ENCODE measurements around the gene CFI. TPM values are rescaled to one million over a fixed set of nuclear protein-coding genes. Genes with fewer than 3 reads are reported as not detected.

The CFI gene
- total and polyA plus RNA-seq, 9 of the 15 experiments (the other 6 are each of a cell fraction or from before 2014, with no cell fraction given), result 0.30 to 8.4 (median 0.95) TPM

DNA sequence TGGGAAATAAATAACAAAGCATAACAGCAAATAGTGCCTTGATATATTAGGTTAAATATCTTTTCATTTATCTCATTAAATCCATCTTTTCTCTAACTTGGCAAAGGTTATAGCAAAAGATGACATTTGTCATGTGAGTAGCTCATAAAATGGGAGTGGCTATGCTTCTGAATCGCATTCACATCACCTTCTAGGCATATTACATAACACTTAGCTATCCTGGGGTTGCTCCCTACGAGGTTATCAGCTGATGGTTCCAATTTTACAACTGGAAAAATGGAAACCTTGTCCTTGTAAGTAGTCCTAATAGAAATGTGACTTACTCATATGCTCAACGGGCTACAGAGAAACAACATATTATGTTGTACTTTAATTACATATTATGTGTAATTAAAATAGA lies 88.3 kb downstream of the CFI start:
- ChIA-PET CTCF (ENCODE audit: low intra/inter-chr PET ratio) (no interaction called here), POLR2A (interaction anchor here (0.6 kb wide), 1 partner anchor 54 kb away, joined by 3 read pairs; no protein-coding TSS in a partner anchor)
- H2AFZ ChIP-seq (ENCODE audit: low read depth, low read length), result no peak overlapping the region
- H3K4me3 ChIP-seq, result no peak overlapping the region
- peaks cover 90% of the 10 kb centered on the region for H3K36me3 ChIP-seq (ENCODE audit: control insufficient read depth, insufficient read depth, low read length)
- TF ChIP-seq ZNF639 (CRISPR knock-in tag; conservative IDR thresholded peaks at IDR 0.05 in 1 of 2, IDR thresholded peaks at IDR 0.05 in 1 of 2), result no peak
- no peak for TF ChIP-seq HSF4 (CRISPR knock-in tag; IDR thresholded peaks at IDR 0.05; ENCODE audit: borderline replicate concordance)
- no peak for TF ChIP-seq ZFP1 (CRISPR knock-in tag; IDR thresholded peaks at IDR 0.05)
- DNase-seq (ENCODE audit: extremely low read depth in 1 of 4, low spot score in 3 of 4) (no peak), FAIRE-seq (no peak), ATAC-seq (no peak)
- no peaks in the 10 kb centered on the region for H4K20me1 ChIP-seq (replicated peaks; ENCODE audit: control insufficient read depth, insufficient read depth, low read length)
- intact Hi-C loops (cut with micrococcal nuclease), result no loop called here
- no peaks in the 10 kb centered on the region for H3K9me1 ChIP-seq (ENCODE audit: control insufficient read depth, insufficient read depth, low read length)
- no peak overlapping the region for H3K27ac ChIP-seq (ENCODE audit: extremely low read depth, low read depth, low read length)
- peaks cover 5% of the 10 kb centered on the region for H3K79me2 ChIP-seq (ENCODE audit: control insufficient read depth, insufficient read depth, low read length)
- WGBS (ENCODE audit: insufficient coverage, low coverage, missing lambda C conversion rate), result 84% methylated on average over 3 of the region's 3 CpGs
- in situ Hi-C loops (cut with MboI), result loop anchor here (5.0 kb wide), 1 partner anchor 94 kb away; no protein-coding TSS in a partner anchor
- no peaks in the 10 kb centered on the region for H3K27me3 ChIP-seq (ENCODE audit: control insufficient read depth in 2 of 2, insufficient read depth in 2 of 2, low read length in 2 of 2)
- peaks cover 0 to 4% of the 10 kb centered on the region in 2 experiments; a peak in 2 of 5 replicates for H3K4me1 ChIP-seq (replicated peaks in 1 of 2; ENCODE audit: control insufficient read depth in 2 of 2, insufficient read depth in 2 of 2, low read length in 2 of 2)
- no peak overlapping the region for H3K4me2 ChIP-seq (ENCODE audit: insufficient read depth, low read length)
- no peak overlapping the region for H3K9ac ChIP-seq (ENCODE audit: insufficient read depth in 1 of 2, low read depth in 2 of 2, low read length in 2 of 2)
- no TSS peak for BruUV-seq (replicated peaks)
- H3K9me3 ChIP-seq (replicated peaks; ENCODE audit: control insufficient read depth, insufficient read depth, low read depth, low read length), result no peaks in the 10 kb centered on the region

All from K562 (cell line).